Neuronal stem cell (in vitro differentiated cells): ENCODE measurements around the gene NFRKB.
A peak's percentile ranks its signal among the peaks of the same experiment; 100 is the strongest.
"Not testable (repeated sequence)": the region's sequence is repeated elsewhere in the genome, so short reads cannot be mapped to it uniquely, and the experiment has no call there.

Experiments
- DNase-seq: peaks from one replicate; pipeline ENCODE4 v3.0.0-alpha.2; 2013; ENCODE audit warnings: low spot score
- H2AFZ ChIP-seq: one replicate; pipeline ENCODE4 v1.6.1; 2013; ENCODE audit warnings: mild to moderate bottlenecking, low read length, inconsistent platforms
- H2AK5ac ChIP-seq: 2 replicates; pipeline ENCODE4 v1.6.1; 2013; ENCODE audit warnings: low read depth, mild to moderate bottlenecking, inconsistent platforms, low read length, moderate library complexity, mixed read lengths
- H2BK120ac ChIP-seq: 2 replicates; pipeline ENCODE4 v1.6.1; 2013; ENCODE audit warnings: low read depth, mild to moderate bottlenecking, inconsistent platforms, low read length, moderate library complexity, mixed read lengths
- H2BK12ac ChIP-seq: one replicate; pipeline ENCODE4 v1.6.1; 2013; ENCODE audit warnings: low read length, inconsistent platforms
- H2BK15ac ChIP-seq: 2 replicates; pipeline ENCODE4 v1.6.1; 2013; ENCODE audit warnings: mild to moderate bottlenecking, low read length, inconsistent platforms, mixed read lengths
- H2BK5ac ChIP-seq: one replicate; pipeline ENCODE4 v1.6.1; 2013; ENCODE audit warnings: inconsistent platforms, mild to moderate bottlenecking, low read length, moderate library complexity
- H3K14ac ChIP-seq: one replicate; pipeline ENCODE4 v1.6.1; 2013; ENCODE audit warnings: low read length, inconsistent platforms
- H3K18ac ChIP-seq: 2 replicates; pipeline ENCODE4 v1.6.1; 2013; ENCODE audit warnings: low read length, inconsistent platforms
- H3K23ac ChIP-seq: 2 replicates; pipeline ENCODE4 v1.6.1; 2013; ENCODE audit warnings: low read depth, mild to moderate bottlenecking, mixed read lengths, low read length, inconsistent platforms; ENCODE audit not compliant: poor library complexity
- H3K27ac ChIP-seq: replicated peaks from 3 replicates; pipeline ENCODE4 v1.5.1; 2013; ENCODE audit warnings: low read length, inconsistent platforms
- H3K27me3 ChIP-seq, 3 experiments: 2 replicates each; pipeline ENCODE4 v1.6.1; 2013; ENCODE audit warnings: low read length in 3 of 3, mild to moderate bottlenecking in 2 of 3, inconsistent platforms in 1 of 3, low read depth in 1 of 3, mixed read lengths in 1 of 3, moderate library complexity in 1 of 3; ENCODE audit not compliant: control insufficient read depth in 3 of 3, insufficient read depth in 3 of 3
- H3K36me3 ChIP-seq, 2 donors: replicated peaks in 1 of 2; 2 replicates each; pipeline ENCODE4 v1.6.1; 2013; ENCODE audit warnings: low read length in 2 of 2; ENCODE audit not compliant: control insufficient read depth in 2 of 2, insufficient read depth in 2 of 2
- H3K4ac ChIP-seq: 2 replicates; pipeline ENCODE4 v1.6.1; 2013; ENCODE audit warnings: inconsistent platforms, mild to moderate bottlenecking, low read length, moderate library complexity
- H3K4me1 ChIP-seq, 2 donors: 1 replicate in 1 of 2; 2 replicates in 1 of 2; pipeline ENCODE4 v1.6.1; 2013; ENCODE audit warnings: low read length in 2 of 2, low read depth in 1 of 2; ENCODE audit not compliant: control insufficient read depth in 2 of 2, insufficient read depth in 1 of 2
- H3K4me2 ChIP-seq: one replicate; pipeline ENCODE4 v1.6.1; 2013; ENCODE audit warnings: mild to moderate bottlenecking, low read length, inconsistent platforms; ENCODE audit not compliant: insufficient read depth, poor library complexity, severe bottlenecking
- H3K4me3 ChIP-seq, 2 donors: 2 replicates each; pipeline ENCODE4 v1.5.1; 2013; ENCODE audit warnings: low read length in 2 of 2, mild to moderate bottlenecking in 2 of 2, inconsistent platforms in 1 of 2, moderate library complexity in 1 of 2
- H3K79me1 ChIP-seq: one replicate; pipeline ENCODE4 v1.6.1; 2013; ENCODE audit warnings: low read depth, mild to moderate bottlenecking, inconsistent platforms, low read length, moderate library complexity
- H3K9ac ChIP-seq: one replicate; pipeline ENCODE4 v1.6.1; 2013; ENCODE audit warnings: mild to moderate bottlenecking, low read depth, low read length, inconsistent platforms; ENCODE audit not compliant: poor library complexity
- H3K9me3 ChIP-seq, 2 donors: replicated peaks in 1 of 2; 2 replicates each; pipeline versions ENCODE3 to v1.6.1; 2013; ENCODE audit warnings: low read length in 2 of 2, mild to moderate bottlenecking in 2 of 2, inconsistent platforms in 1 of 2, low read depth in 1 of 2, mixed read lengths in 1 of 2, moderate library complexity in 1 of 2; ENCODE audit not compliant: control insufficient read depth in 2 of 2, insufficient read depth in 1 of 2
- H4K8ac ChIP-seq: one replicate; pipeline ENCODE4 v1.6.1; 2013; ENCODE audit warnings: low read depth, mild to moderate bottlenecking, inconsistent platforms, low read length, moderate library complexity
- H4K91ac ChIP-seq: one replicate; pipeline ENCODE4 v1.6.1; 2013; ENCODE audit warnings: low read length, low read depth, mild to moderate bottlenecking, inconsistent platforms; ENCODE audit not compliant: poor library complexity
- WGBS, 2 donors: extraction: QIAGEN DNeasy Blood & Tissue Kit; methylation state at CpG; one replicate each; pipeline ENCODE4 v1.1.7; 2013; ENCODE audit warnings: missing lambda C conversion rate in 2 of 2, mixed read lengths in 1 of 2; ENCODE audit not compliant: insufficient read length in 2 of 2, insufficient replicate concordance in 1 of 2; ENCODE audit errors: extremely low coverage in 2 of 2; 5-methylcytosine and 5-hydroxymethylcytosine counted together

NFRKB gene

GRCh38 chr11:129853518-129854231, 41.7 kb downstream of the NFRKB start:
- no peak overlapping the region for H2BK15ac ChIP-seq
- no peaks in the 10 kb centered on the region for H3K79me1 ChIP-seq
- H3K4ac ChIP-seq = no peak overlapping the region
- H3K27ac ChIP-seq = no peak overlapping the region
- no peak for DNase-seq
- H2BK12ac ChIP-seq = no peak overlapping the region
- H3K18ac ChIP-seq = peak overlapping the region; percentile 38
- H3K4me2 ChIP-seq = no peak overlapping the region
- H3K9me3 ChIP-seq = no peaks in the 10 kb centered on the region
- no peak overlapping the region for H3K14ac ChIP-seq
- H3K36me3 ChIP-seq = no peaks in the 10 kb centered on the region
- H2BK5ac ChIP-seq = no peak overlapping the region
- H4K8ac ChIP-seq = no peak overlapping the region
- H3K23ac ChIP-seq = no peak overlapping the region
- H2BK120ac ChIP-seq = no peak overlapping the region
- H2AFZ ChIP-seq = no peak overlapping the region
- no CpG with 5 or more reads among the region's 10 CpGs for WGBS, 2 donors
- H3K4me1 ChIP-seq = peaks cover 0 to 5% of the 10 kb centered on the region in 2 donors
- no peak overlapping the region for H2AK5ac ChIP-seq
- no peaks in the 10 kb centered on the region for H3K27me3 ChIP-seq
- no peak overlapping the region for H3K9ac ChIP-seq
- no peak overlapping the region for H4K91ac ChIP-seq
- H3K4me3 ChIP-seq = no peak overlapping the region

GRCh38 chr11:129852125-129852740, 43.1 kb downstream of the NFRKB start:
- Histone ChIP-seq H3K4me3 (no peak overlapping the region), H3K18ac (no peak overlapping the region), H2BK5ac (no peak overlapping the region), H2BK15ac (no peak overlapping the region), H2AK5ac (no peak overlapping the region), H3K4ac (no peak overlapping the region), H3K27ac (no peak overlapping the region), H4K91ac (no peak overlapping the region), H3K27me3 (no peaks in the 10 kb centered on the region), H3K36me3 (no peaks in the 10 kb centered on the region), H3K79me1 (no peaks in the 10 kb centered on the region), H3K14ac (no peak overlapping the region), H2AFZ (no peak overlapping the region), H2BK12ac (no peak overlapping the region), H3K9ac (no peak overlapping the region), H3K23ac (no peak overlapping the region), H4K8ac (no peak overlapping the region), H3K4me2 (no peak overlapping the region), H3K4me1 (peaks cover 0 to 3% of the 10 kb centered on the region in 2 donors), H2BK120ac (no peak overlapping the region), H3K9me3 (peaks cover 0 to 2% of the 10 kb centered on the region in 2 donors)
- DNase-seq = no peak
- WGBS, 2 donors = no CpG with 5 or more reads among the region's 15 CpGs

- peak overlapping the region; percentile 90 for H3K23ac ChIP-seq
- no peak overlapping the region for H2BK12ac ChIP-seq
- no peaks in the 10 kb centered on the region for H3K27me3 ChIP-seq
- H3K18ac ChIP-seq = peak overlapping the region; percentile 33
- no peak overlapping the region for H4K91ac ChIP-seq
- no peak overlapping the region for H3K4me2 ChIP-seq
- peak overlapping the region; percentile 45 for H2BK15ac ChIP-seq
- H3K27ac ChIP-seq = no peak overlapping the region
- no CpG with 5 or more reads among the region's 15 CpGs for WGBS, 2 donors
- H3K14ac ChIP-seq = no peak overlapping the region
- H2BK120ac ChIP-seq = no peak overlapping the region
- peak overlapping the region; percentile 94 for H2AK5ac ChIP-seq
- no peak overlapping the region for H3K4me3 ChIP-seq
- peaks cover 0 to 2% of the 10 kb centered on the region in 2 donors for H3K9me3 ChIP-seq
- H2BK5ac ChIP-seq = no peak overlapping the region
- no peak overlapping the region for H4K8ac ChIP-seq
- H2AFZ ChIP-seq = no peak overlapping the region
- no peak overlapping the region for H3K9ac ChIP-seq
- DNase-seq = no peak
- H3K36me3 ChIP-seq = no peaks in the 10 kb centered on the region
- no peaks in the 10 kb centered on the region for H3K79me1 ChIP-seq
- H3K4ac ChIP-seq = no peak overlapping the region
- H3K4me1 ChIP-seq = peaks cover 0 to 8% of the 10 kb centered on the region in 2 donors
These were observed 45.8 kb downstream of the NFRKB start for GRCh38 chr11:129849447-129850130.

- not testable (repeated sequence) for H3K36me3 ChIP-seq, H4K8ac ChIP-seq, DNase-seq, H3K27ac ChIP-seq, H2AK5ac ChIP-seq, H3K4me1 ChIP-seq, H3K27me3 ChIP-seq, H3K18ac ChIP-seq, H2BK12ac ChIP-seq, H2AFZ ChIP-seq, H3K4me3 ChIP-seq, H3K14ac ChIP-seq, H2BK15ac ChIP-seq, H3K4ac ChIP-seq, H2BK5ac ChIP-seq, H4K91ac ChIP-seq, H2BK120ac ChIP-seq, H3K9me3 ChIP-seq, H3K79me1 ChIP-seq, H3K23ac ChIP-seq, H3K9ac ChIP-seq, H3K4me2 ChIP-seq
- WGBS, 2 donors = no CpG with 5 or more reads among the region's 3 CpGs
These were observed 48.0 kb downstream of the NFRKB start for GRCh38 chr11:129847361-129847760.
